ENCODE data around the gene PSMD9.

DNA sequence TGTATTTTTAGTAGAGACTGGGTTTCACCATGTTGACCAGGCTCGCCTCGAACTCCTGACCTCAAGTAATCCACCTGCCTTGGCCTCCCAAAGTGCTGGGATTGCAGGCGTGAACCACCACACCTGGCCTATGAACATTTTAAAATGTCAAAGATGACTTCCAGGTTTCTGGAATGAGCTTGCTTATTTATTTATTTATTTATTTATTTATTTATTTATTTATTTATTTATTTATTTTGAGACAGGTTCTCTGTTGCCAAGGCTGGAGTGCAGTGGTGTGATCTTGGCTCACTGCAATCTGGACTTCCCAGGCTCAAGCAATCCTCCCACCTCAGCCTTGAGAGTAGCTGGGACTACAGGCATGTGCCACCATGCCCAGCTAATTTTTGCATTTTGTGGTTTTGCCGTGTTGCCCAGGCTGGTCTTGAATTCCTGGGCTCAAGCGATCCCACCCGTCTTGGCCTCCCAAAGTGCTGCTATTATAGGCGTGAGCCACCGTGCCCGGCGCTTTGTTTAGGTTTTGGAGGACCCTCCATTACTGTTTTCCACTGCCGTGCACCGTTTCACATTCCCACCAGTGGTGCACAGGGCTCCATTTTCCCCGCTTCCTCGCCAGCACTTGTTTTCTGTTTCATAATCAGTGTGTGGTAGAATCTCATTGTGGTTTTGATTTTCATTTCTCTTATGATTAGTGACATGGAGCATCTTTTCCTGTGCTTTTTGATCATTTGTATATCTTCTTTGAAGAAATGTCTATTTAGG lies 23.4 kb downstream of the PSMD9 start:
- TF ChIP-seq, protein P1, sequence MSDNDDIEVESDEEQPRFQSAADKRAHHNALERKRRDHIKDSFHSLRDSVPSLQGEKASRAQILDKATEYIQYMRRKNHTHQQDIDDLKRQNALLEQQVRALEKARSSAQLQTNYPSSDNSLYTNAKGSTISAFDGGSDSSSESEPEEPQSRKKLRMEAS (IDR thresholded peaks at IDR 0.05) = no peak
- TF ChIP-seq EGR1 (IDR thresholded peaks at IDR 0.05) (no peak), TCF12 (IDR thresholded peaks at IDR 0.05; ENCODE audit: low read depth) (no peak), CEBPB (IDR thresholded peaks at IDR 0.05) (no peak), NFIC (IDR thresholded peaks at IDR 0.05) (no peak), RAD21 (IDR thresholded peaks at IDR 0.05; ENCODE audit: low read depth) (no peak), TEAD4 (IDR thresholded peaks at IDR 0.05) (no peak), FOXM1 (IDR thresholded peaks at IDR 0.05; ENCODE audit: borderline replicate concordance, low read depth) (no peak), CREB1 (IDR thresholded peaks at IDR 0.05; ENCODE audit: low read depth) (no peak), EP300 (IDR thresholded peaks at IDR 0.05; ENCODE audit: borderline replicate concordance) (no peak), TAF1 (IDR thresholded peaks at IDR 0.05; ENCODE audit: low read depth) (no peak), YY1 (IDR thresholded peaks at IDR 0.05; ENCODE audit: low read depth) (no peak)
- TF ChIP-seq, protein P2, sequence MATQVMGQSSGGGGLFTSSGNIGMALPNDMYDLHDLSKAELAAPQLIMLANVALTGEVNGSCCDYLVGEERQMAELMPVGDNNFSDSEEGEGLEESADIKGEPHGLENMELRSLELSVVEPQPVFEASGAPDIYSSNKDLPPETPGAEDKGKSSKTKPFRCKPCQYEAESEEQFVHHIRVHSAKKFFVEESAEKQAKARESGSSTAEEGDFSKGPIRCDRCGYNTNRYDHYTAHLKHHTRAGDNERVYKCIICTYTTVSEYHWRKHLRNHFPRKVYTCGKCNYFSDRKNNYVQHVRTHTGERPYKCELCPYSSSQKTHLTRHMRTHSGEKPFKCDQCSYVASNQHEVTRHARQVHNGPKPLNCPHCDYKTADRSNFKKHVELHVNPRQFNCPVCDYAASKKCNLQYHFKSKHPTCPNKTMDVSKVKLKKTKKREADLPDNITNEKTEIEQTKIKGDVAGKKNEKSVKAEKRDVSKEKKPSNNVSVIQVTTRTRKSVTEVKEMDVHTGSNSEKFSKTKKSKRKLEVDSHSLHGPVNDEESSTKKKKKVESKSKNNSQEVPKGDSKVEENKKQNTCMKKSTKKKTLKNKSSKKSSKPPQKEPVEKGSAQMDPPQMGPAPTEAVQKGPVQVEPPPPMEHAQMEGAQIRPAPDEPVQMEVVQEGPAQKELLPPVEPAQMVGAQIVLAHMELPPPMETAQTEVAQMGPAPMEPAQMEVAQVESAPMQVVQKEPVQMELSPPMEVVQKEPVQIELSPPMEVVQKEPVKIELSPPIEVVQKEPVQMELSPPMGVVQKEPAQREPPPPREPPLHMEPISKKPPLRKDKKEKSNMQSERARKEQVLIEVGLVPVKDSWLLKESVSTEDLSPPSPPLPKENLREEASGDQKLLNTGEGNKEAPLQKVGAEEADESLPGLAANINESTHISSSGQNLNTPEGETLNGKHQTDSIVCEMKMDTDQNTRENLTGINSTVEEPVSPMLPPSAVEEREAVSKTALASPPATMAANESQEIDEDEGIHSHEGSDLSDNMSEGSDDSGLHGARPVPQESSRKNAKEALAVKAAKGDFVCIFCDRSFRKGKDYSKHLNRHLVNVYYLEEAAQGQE (IDR thresholded peaks at IDR 0.05; ENCODE audit: low read depth) = no peak
- TF ChIP-seq, protein P3, sequence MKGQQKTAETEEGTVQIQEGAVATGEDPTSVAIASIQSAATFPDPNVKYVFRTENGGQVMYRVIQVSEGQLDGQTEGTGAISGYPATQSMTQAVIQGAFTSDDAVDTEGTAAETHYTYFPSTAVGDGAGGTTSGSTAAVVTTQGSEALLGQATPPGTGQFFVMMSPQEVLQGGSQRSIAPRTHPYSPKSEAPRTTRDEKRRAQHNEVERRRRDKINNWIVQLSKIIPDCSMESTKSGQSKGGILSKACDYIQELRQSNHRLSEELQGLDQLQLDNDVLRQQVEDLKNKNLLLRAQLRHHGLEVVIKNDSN (IDR thresholded peaks at IDR 0.05) = no peak
